Measurements from ENCODE around the gene PAX2. TPM values are rescaled to one million over a fixed set of nuclear protein-coding genes. Genes with fewer than 3 reads are reported as not detected.
A peak's percentile ranks its signal among the peaks of the same experiment; 100 is the strongest.

PAX2 gene
- total and polyA plus RNA-seq, 2 of the 8 experiments (the other 6 are each of a cell fraction or from before 2014, with no cell fraction given) = 0.02 TPM; not detected in 1

DNA sequence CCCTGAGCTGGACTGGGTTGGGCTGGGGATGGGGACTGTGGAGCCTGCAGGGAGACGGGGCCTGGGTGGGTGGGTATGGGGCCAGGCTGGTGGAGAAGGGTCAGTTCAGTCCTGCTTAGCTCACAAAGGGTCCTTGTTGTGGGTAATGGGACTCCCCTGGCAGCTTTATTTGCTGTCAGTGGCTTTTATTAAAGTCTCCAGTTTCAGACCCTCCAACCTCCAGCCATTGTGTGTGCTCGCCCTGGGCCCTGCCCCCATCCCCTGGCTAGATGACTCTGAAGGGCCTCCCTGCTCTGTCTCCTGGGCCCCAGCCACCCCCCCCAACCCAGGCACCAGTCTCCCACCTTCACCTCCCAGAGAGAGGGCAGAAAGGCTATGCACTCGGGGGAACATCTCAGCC is 123.0 kb downstream of the PAX2 start:
- Histone ChIP-seq H2BK20ac (ENCODE audit: low read length) (no peak overlapping the region), H3K79me1 (ENCODE audit: low read depth, low read length) (no peaks in the 10 kb centered on the region), H3K4me1 (replicated peaks in 1 of 4; ENCODE audit: control insufficient read depth in 3 of 4, insufficient read depth in 4 of 4, low read length in 3 of 4) (peaks cover 0 to 8% (median 4%) of the 10 kb centered on the region in 4 experiments; a peak in 6 of 7 replicates), H3K14ac (ENCODE audit: insufficient read length) (no peak overlapping the region), H3K4me2 (ENCODE audit: insufficient read depth in 1 of 2, low read depth in 2 of 2, low read length in 2 of 2) (no peak overlapping the region), H4K20me1 (replicated peaks in 1 of 2; ENCODE audit: control insufficient read depth in 1 of 2, insufficient read depth in 2 of 2, low read length in 2 of 2) (no peaks in the 10 kb centered on the region), H3K9me3 (ENCODE audit: insufficient read depth in 2 of 2, low read depth in 1 of 2, low read length in 1 of 2) (no peaks in the 10 kb centered on the region), H2AK5ac (ENCODE audit: low read depth, low read length) (no peak overlapping the region), H2BK120ac (replicated peaks; ENCODE audit: low read depth, low read length) (no peak overlapping the region), H3K23ac (ENCODE audit: insufficient read length) (no peak overlapping the region), H3K18ac (ENCODE audit: extremely low read depth, low read length) (no peak overlapping the region; the same call in 1 of the 2 replicates), H3K4ac (replicated peaks; ENCODE audit: insufficient read length, low read depth, low read length) (no peak overlapping the region), H2BK15ac (ENCODE audit: low read length) (no peak overlapping the region), H2BK12ac (ENCODE audit: low read depth, low read length) (no peak overlapping the region; the same call in 1 of the 2 replicates), H3K27ac (ENCODE audit: low read depth, low read length) (no peak overlapping the region), H4K5ac (ENCODE audit: insufficient read length, low read depth, low read length) (no peak overlapping the region), H4K8ac (ENCODE audit: extremely low read depth, insufficient read depth, low read length) (no peak overlapping the region), H3K9ac (replicated peaks in 1 of 4; ENCODE audit: extremely low read depth in 1 of 4, low read depth in 3 of 4, low read length in 3 of 4) (no peak overlapping the region), H4K91ac (replicated peaks; ENCODE audit: insufficient read length, low read length) (peak overlapping the region; percentile 25), H2AFZ (ENCODE audit: low read length) (no peak overlapping the region), H3K4me3 (ENCODE audit: extremely low read depth in 1 of 4, insufficient read depth in 2 of 4, low read depth in 3 of 4, low read length in 4 of 4) (no peak overlapping the region), H2BK5ac (ENCODE audit: low read depth, low read length) (no peak overlapping the region), H3K56ac (replicated peaks; ENCODE audit: insufficient read length, low read depth, low read length) (no peak overlapping the region), H3K79me2 (ENCODE audit: control insufficient read depth in 1 of 2, insufficient read depth in 2 of 2, low read length in 2 of 2) (no peaks in the 10 kb centered on the region), H3K23me2 (ENCODE audit: low read depth, low read length) (no peaks in the 10 kb centered on the region), H3K27me3 (replicated peaks in 1 of 4; ENCODE audit: control insufficient read depth in 3 of 4, extremely low read depth in 1 of 4, insufficient read depth in 3 of 4, low read length in 3 of 4) (peaks cover 1 to 50% (median 35%) of the 10 kb centered on the region in 4 experiments), H3K36me3 (ENCODE audit: control insufficient read depth in 2 of 4, insufficient read depth in 4 of 4, low read length in 3 of 4) (no peaks in the 10 kb centered on the region)
- no peak for FAIRE-seq
- TF ChIP-seq CREB1 (IDR thresholded peaks at IDR 0.05) (no peak), RBBP5 (IDR thresholded peaks at IDR 0.05; ENCODE audit: borderline replicate concordance, low read depth, low read length) (no peak), SRF (IDR thresholded peaks at IDR 0.05; ENCODE audit: low read depth, low read length) (no peak), ZNF274 (IDR thresholded peaks at IDR 0.05; ENCODE audit: borderline replicate concordance, extremely low read depth, low read length) (no peak), BRCA1 (IDR thresholded peaks at IDR 0.05; ENCODE audit: low read depth, low read length) (no peak), POLR2AphosphoS5 (IDR thresholded peaks at IDR 0.05; ENCODE audit: low read depth, low read length) (no peak), CBX5 (IDR thresholded peaks at IDR 0.05; ENCODE audit: low read depth, low read length) (no peak), BCL11A (IDR thresholded peaks at IDR 0.05; ENCODE audit: low read depth in 2 of 2, low read length in 2 of 2) (no peak), HDAC2 (IDR thresholded peaks at IDR 0.05; ENCODE audit: borderline replicate concordance in 1 of 2, low read depth in 2 of 2, low read length in 2 of 2) (no peak), JUN (IDR thresholded peaks at IDR 0.05; ENCODE audit: low read depth, low read length) (no peak), TAF7 (optimal IDR thresholded peaks at IDR 0.05; ENCODE audit: borderline replicate concordance, low read depth, low read length) (no peak), SAP30 (IDR thresholded peaks at IDR 0.05; ENCODE audit: insufficient read depth, insufficient replicate concordance, low read length) (no peak), RXRA (IDR thresholded peaks at IDR 0.05; ENCODE audit: insufficient read depth, low read depth, low read length) (no peak), CHD1 (IDR thresholded peaks at IDR 0.05; ENCODE audit: low read depth, low read length) (no peak), SP4 (IDR thresholded peaks at IDR 0.05; ENCODE audit: low read length) (no peak)
- 84% methylated on average over 3 of the region's 3 CpGs; no CpG with 5 or more reads in 1 of the 2 experiments for WGBS, 2 experiments (ENCODE audit: extremely low coverage in 1 of 2, insufficient coverage in 1 of 2, insufficient read length in 1 of 2, insufficient replicate concordance in 2 of 2, low coverage in 1 of 2, low lambda C conversion rate in 2 of 2, missing lambda C conversion rate in 1 of 2)
- CTCF ChIA-PET (ENCODE audit: partially characterized antibody) = interaction anchor here (0.7 to 5.9 kb wide), 10 partner anchors 9 to 306 kb away, joined by 3 to 42 read pairs (median 4); no protein-coding TSS in a partner anchor
- POLR2A ChIA-PET (ENCODE audit: partially characterized antibody) = no interaction called here
- no peak for DNase-seq (ENCODE audit: low read depth in 1 of 2, low spot score in 2 of 2)

Data from H1 (cell line).